Stimulated activated naive CD8-positive, alpha-beta T cell treated with anti-CD3 and anti-CD28 coated beads, Interleukin-15, Interleukin-2, amounts not matched to agents 100 ng/mL and 50 ng/mL, for 24 hours (primary cell): Measurements from ENCODE around the gene OSBPL2.

Experiments used
- H3K27ac Mint-ChIP-seq: one replicate; pipeline ENCODE4 v1.8.0; 2021; ENCODE audit warnings: mild to moderate bottlenecking, mixed read lengths
- H3K27me3 Mint-ChIP-seq: one replicate; pipeline ENCODE4 v1.8.0; 2021; ENCODE audit warnings: mixed read lengths
- H3K36me3 Mint-ChIP-seq: one replicate; pipeline ENCODE4 v1.8.0; 2021; ENCODE audit warnings: low read depth, mixed read lengths
- H3K4me1 Mint-ChIP-seq: one replicate; pipeline ENCODE4 v1.8.0; 2021; ENCODE audit warnings: low read depth, mixed read lengths
- H3K4me3 Mint-ChIP-seq: one replicate; pipeline ENCODE4 v1.8.0; 2021; ENCODE audit warnings: mild to moderate bottlenecking, mixed read lengths
- H3K9me3 Mint-ChIP-seq: one replicate; pipeline ENCODE4 v1.8.0; 2021; ENCODE audit warnings: mixed read lengths

Gene OSBPL2

DNA sequence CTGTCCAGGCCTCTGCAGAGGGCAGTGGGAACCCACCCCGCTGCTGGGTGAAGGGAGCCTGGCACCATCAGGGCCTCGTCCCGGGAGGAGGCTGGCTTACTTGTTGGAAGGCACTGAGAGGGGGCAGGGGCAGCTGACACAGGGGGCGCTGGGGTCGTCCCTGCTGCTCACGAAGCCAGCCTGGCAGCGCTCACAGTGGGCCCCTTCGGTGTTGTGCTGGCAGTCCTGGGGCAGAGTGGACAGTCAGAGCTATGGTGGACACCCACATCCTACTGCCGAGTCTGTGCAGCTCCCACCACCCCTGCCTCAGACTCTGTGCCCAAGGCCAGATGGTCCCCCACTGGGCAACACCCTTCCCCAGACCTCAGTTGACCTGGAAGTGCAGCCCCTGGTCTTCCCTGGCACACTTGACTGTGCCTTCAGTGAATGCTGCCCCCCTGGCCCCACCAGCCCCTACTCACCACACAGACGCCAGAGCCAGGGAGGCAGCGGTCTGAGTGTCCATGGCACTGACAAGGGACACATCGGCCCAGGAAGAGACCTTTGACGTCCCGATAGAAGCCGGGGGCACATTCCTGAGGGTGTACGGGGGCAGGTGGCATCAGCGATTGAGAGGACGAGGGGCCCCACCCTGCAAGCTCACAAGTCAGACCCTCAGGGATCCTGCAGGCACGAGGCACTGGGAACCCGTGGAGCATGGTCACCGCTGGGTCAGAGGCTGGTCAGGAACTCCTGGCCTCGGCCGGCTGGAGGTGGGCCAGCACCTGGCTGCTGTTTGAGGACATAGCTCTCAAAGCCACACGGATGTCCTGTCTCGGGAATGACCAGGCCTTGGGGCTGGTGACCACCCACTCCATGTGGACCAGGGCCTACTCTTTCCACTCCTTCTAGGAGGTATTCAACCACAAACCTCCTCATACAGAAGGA lies 85.9 kb downstream of the OSBPL2 start:
- Mint-ChIP-seq H3K4me1 (no peaks in the 10 kb centered on the region), H3K27ac (no peak overlapping the region), H3K36me3 (no peaks in the 10 kb centered on the region), H3K4me3 (no peak overlapping the region), H3K27me3 (no peaks in the 10 kb centered on the region), H3K9me3 (no peaks in the 10 kb centered on the region)

DNA sequence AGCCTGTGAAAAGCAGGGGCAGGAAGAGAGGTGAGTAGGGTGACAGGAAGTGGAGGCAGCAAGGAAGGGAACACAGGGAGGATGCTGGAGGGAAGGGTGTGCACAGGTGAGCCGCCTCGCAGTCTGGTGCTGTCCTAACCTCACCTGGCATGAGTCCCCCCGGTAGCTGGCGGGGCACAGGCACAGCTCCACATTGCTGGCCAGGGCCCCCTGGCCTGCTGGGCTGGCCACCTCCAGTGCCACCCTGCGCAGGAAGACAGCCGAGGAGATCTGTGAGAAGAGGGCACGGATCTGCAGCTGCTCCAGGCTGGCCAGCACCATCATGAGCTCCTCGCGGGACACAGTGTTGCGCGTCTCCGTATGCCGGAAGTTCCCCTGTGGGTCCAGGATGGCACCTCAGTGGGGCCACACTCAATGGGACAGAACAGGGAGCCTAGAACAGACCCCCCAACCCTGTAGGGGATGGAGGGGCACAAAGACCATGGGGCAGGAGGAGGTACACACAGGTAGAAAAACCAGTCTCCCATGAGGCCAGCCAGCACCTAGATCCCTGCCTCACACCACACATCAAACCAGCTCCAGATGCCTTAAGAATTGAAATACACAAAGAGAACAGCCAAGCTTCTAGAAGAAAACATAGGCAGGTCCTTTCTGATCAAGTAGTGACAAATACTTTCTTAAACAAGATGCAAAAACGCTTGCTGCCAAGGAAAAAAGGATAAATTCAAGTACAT lies 87.0 kb downstream of the OSBPL2 start:
- H3K27ac Mint-ChIP-seq, result no peak overlapping the region
- no peaks in the 10 kb centered on the region for H3K4me1 Mint-ChIP-seq
- no peaks in the 10 kb centered on the region for H3K36me3 Mint-ChIP-seq
- no peaks in the 10 kb centered on the region for H3K27me3 Mint-ChIP-seq
- no peak overlapping the region for H3K4me3 Mint-ChIP-seq
- H3K9me3 Mint-ChIP-seq, result no peaks in the 10 kb centered on the region

DNA sequence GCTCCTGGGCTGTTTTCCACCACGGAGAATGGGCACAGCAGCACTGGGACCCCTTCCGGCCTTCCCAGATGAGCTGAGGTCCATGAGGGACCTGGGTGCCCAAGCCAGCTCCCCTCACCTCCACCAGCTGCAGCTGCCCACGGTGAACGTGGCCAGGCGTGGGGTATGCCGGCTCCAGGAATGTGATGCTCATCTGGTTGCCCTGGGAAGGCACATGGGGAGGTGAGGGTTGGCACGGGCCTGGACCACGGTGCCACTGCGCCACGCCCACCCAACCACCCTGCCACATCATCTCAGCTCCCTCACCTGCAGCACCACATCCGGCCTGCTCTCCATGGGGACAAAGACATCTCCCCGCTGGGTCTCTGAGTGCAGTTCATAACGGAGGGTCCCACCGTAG lies 88.2 kb downstream of the OSBPL2 start:
- Mint-ChIP-seq H3K4me1 (no peaks in the 10 kb centered on the region), H3K36me3 (no peaks in the 10 kb centered on the region), H3K27ac (no peak overlapping the region), H3K27me3 (no peaks in the 10 kb centered on the region), H3K4me3 (no peak overlapping the region), H3K9me3 (no peaks in the 10 kb centered on the region)

DNA sequence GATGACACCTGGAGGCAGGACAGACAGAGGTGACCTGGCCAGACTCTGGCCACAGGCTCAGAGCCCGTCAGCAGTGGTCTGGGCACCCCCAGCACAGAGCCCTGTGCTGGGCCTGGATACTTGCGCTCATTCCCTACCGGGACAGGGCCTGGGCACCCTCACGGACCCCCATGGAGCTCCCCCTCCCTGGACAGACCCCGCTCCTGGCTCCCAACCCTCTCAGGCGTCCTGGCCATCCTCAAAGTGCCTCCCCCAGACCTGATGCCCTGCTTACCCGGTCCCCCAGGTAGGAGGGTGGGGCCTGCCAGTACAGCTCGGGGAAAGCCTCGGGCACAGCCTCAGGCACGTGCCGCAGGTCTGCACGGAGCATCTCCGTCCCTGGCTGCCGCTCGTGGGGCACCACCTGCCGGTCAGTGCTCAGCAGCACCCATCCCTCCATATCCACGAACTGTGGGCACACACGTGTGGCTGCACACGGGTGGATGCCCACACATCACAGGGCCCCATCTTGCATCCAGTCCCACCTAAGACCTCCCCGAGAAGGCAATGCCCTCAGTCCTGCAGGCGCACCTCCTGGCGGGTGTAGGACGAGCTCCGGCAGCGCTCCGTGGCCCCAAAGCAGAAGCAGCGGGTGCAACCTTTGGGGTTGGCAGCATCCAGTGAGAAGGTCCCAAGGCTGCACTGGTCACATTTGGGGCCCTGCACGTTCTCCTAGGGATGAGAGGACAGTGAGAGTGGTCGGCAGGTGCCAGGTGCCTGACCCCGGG lies 88.8 kb downstream of the OSBPL2 start:
- H3K36me3 Mint-ChIP-seq, result no peaks in the 10 kb centered on the region
- H3K9me3 Mint-ChIP-seq, result no peaks in the 10 kb centered on the region
- no peaks in the 10 kb centered on the region for H3K4me1 Mint-ChIP-seq
- H3K27ac Mint-ChIP-seq, result no peak overlapping the region
- H3K27me3 Mint-ChIP-seq, result no peaks in the 10 kb centered on the region
- H3K4me3 Mint-ChIP-seq, result no peak overlapping the region

DNA sequence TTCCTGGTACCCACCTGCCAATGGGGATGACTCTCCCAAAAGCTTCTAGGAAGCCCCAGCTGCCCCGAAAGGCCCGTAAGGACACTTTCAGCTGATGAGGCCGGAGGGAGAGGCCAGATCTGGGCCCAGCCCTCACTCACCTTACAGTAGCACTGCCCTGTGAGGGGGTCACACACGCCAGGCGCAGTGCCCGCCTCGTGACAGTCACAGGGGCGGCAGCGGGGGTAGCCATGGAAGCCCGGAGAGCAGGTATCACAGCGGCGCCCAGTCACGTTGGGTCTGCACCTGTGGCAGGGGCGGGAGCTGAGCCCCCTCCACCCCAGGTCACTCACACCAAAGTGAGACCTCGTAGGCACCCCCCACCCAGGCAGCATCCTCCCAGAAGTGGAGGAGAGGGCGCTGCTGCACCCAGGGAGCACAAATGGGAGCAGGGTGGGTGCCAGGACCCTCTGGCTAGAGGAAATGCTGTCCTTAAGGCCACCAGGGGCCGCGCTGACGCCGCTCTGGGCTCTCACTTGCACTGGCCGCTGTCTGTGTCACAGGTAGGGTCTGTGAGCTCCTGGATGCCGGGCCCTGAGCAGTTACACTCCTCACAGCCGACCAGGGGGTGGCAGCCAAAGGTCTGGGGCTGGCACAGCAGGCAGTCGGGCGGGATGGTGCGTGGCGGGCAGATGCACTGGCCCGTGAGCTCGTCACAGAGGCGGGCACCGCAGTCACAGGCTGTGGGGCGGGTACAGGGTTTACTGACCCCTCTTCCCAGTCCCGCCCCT lies 89.6 kb downstream of the OSBPL2 start:
- Mint-ChIP-seq H3K4me1 (no peaks in the 10 kb centered on the region), H3K27ac (no peak overlapping the region), H3K4me3 (no peak overlapping the region), H3K36me3 (no peaks in the 10 kb centered on the region), H3K9me3 (no peaks in the 10 kb centered on the region), H3K27me3 (no peaks in the 10 kb centered on the region)

DNA sequence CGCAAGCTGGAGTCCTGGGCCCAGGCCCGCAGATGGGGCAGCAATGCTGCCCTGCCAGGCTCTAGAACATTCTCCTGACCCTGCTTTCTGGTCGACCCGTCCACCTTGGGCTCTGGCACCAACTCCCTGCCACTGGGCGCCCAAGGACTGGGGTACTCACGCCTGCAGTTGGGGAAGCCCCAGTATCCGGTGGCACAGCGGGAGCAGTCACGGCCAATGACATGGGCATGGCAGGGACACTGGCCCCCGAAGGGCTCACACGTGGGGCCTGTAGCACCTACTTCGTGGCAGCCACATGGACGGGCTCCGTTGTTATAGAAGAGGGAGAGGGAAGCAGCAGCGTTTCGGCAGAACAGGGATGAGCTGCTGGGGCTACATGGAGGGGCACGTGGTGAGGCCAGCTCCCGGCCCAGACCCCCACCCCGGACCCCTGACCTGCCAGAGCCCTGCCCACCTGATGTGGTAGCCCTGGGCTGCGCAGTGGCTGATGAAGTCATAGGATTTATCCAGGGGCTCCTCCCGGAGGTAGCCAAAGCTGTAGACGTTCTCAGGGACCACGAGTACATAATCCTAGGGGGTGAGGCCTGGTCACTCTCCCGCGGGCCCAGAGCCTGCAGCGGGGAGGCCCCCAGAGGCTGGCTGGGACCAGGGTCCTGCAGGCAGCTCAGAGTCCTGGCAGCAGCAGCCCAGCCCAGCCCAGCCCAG lies 90.5 kb downstream of the OSBPL2 start:
- Mint-ChIP-seq H3K27ac (no peak overlapping the region), H3K27me3 (no peaks in the 10 kb centered on the region), H3K36me3 (no peaks in the 10 kb centered on the region), H3K4me1 (no peaks in the 10 kb centered on the region), H3K9me3 (no peaks in the 10 kb centered on the region), H3K4me3 (no peak overlapping the region)

DNA sequence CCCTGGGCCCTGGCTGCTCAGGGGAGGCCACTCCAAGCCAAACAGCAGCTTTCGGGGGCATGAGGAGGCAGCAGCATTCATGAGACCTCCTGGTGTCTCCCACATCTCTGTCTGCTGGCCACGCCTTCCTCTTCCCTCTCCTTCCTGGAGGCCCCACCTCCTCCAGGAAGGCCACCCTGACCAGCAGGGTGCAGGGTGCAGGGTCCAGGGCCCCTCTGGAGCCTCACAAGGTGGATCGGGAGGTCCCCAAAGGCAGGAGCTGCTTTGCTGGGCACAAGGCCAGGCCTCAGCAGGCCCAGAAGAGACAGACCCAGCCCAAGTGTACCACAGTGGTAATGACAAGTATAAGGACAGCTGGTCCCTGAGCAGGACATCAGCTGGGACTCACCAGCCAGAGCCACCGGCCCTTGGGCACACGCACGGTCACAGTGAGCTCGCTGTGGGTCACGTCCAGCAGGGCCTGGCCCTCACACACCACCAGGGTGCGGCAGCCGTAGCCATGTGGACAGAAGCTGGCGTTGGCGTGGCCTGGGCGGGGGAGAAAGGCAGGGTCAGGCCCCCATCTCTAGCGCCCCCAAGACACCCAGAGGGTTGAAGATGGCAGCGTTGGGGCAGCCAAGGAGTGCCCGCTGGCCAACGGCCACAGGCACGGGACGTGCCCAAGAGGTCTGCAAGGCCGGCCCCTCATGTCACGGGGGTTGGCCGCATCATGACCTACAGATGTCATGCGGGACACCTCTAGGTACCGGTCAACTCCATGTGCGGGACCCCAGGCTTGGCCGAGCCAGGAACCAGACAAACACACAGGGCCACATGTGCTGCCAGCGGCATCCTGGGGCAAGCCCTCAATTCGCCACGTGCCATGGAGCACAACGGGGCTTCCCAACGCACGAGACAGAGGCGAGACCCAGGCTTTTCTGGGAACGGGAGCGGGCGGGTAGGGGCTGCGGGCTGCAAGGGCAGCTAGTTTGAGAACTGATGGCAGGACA lies 91.4 kb downstream of the OSBPL2 start:
- no peaks in the 10 kb centered on the region for H3K27me3 Mint-ChIP-seq
- no peaks in the 10 kb centered on the region for H3K4me1 Mint-ChIP-seq
- H3K36me3 Mint-ChIP-seq, result no peaks in the 10 kb centered on the region
- H3K9me3 Mint-ChIP-seq, result no peaks in the 10 kb centered on the region
- H3K4me3 Mint-ChIP-seq, result no peak overlapping the region
- H3K27ac Mint-ChIP-seq, result no peak overlapping the region

DNA sequence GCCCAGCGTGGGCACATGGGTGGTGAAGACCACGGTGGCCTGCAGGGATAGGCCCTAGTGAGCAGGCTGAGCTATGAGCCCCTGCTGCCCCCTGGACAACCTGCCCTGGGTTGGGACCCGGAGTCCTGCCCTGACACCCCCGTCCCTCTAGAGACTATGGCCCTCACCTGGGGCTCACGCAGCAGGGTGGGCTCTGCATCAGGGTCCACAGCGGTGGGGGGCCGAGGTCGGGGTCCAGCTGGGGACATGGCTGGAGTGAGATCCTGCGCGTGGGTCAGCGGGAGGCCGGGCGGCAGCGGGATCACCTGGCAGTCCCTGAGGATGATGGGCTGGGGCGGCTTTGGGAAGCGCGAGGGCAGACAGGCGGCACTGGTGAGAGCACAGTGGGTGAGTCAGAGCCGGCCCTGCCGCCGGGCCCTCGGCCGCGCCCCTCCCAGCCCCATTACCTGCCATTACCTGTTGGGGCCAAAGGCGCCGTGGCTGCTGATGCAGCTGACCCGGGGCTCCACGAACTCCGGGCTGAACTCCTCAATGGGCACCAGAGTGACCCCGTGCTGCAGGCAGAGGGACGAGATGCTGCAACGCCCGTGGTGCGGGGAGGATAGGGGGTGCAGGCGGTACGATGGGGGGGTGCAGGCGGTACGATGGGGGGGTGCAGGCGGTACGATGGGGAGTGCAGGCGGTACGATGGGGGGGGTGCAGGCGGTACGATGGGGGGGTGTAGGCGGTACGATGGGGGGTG lies 92.4 kb downstream of the OSBPL2 start:
- Mint-ChIP-seq H3K4me3 (no peak overlapping the region), H3K36me3 (no peaks in the 10 kb centered on the region), H3K9me3 (no peaks in the 10 kb centered on the region), H3K27ac (no peak overlapping the region), H3K27me3 (no peaks in the 10 kb centered on the region), H3K4me1 (no peaks in the 10 kb centered on the region)

DNA sequence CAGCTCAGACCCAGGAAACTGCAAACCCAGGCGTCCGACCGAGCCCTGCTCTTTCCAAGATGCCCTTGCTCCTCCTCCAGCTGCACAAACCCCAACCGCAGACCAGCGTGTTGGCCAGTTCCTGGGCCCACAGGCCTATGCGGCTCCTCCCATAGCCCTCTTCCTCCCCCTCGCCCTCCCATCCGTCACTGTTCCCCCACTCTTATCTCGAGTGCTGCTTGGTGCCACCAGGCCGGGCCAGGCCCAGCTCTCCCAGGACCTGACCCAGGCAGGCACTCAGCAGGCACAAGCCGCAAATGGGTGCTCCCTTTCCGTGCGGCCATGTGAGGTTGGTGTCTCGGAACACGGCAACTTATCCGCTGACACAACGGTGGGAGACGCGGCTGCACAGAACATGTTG lies 93.0 kb downstream of the OSBPL2 start:
- no peak overlapping the region for H3K4me3 Mint-ChIP-seq
- H3K27me3 Mint-ChIP-seq, result no peaks in the 10 kb centered on the region
- H3K36me3 Mint-ChIP-seq, result no peaks in the 10 kb centered on the region
- H3K27ac Mint-ChIP-seq, result no peak overlapping the region
- H3K9me3 Mint-ChIP-seq, result no peaks in the 10 kb centered on the region
- H3K4me1 Mint-ChIP-seq, result no peaks in the 10 kb centered on the region

DNA sequence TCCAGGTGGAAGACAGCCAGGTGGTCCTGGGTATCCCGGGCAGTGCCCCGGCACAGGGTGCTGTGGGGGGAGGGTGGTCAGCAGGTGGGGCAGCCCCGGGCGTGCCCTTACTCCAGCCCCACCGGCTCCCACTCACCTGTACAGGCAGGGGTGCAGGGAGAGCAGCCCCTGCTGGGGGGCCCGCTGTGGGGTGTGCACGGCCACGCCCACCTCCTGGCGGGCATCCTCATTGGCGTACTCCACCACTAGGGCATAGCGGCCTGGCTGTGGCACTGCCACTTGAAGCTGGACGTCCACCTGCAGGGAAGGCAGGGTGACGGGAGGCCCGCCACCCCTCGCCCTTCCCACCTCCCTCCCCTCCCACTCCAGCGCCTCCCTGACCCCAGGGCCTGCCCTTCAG lies 94.1 kb downstream of the OSBPL2 start:
- Mint-ChIP-seq H3K27me3 (no peaks in the 10 kb centered on the region), H3K27ac (no peak overlapping the region)

DNA sequence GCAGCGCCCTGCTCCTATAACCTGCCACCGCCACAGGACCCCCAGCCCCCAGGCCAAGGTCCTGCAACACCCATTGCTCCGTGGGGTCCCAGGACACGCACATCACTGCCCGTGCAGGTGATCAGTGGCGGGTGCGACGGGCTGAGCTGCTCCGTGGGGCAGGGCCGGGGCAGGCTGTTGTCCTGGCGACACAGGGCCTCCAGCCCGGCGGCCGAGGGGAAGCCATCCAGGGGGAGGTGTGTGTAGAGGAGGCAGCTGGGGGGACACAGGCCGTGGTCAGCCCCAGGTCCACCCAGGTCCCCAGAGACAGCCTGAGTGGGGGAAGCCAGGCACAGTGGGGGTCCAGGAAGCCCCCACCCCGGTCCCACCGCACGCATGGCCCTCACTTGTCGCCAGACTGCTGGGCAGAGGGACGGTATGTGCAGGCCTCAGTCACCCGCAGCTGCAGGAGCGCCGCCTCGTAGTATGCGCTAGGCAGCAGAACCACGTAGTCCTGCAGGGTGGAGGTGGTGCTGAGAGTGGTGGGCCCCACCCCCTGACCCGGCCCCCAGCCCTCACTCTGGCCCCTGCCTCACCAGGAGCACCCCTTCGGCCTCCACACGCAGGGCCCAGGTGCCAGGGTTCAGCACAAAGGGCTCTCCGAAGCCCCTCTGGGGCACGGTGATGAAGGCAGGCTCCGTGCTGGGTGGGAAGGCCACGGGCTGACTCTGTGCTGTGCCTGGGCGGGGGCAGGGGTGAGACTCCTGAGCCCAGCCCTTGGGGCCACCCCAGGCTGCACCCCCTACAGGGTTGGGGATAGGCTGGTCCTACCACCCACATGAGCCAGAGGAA lies 94.9 kb downstream of the OSBPL2 start:
- H3K27me3 Mint-ChIP-seq, result no peaks in the 10 kb centered on the region
- no peaks in the 10 kb centered on the region for H3K36me3 Mint-ChIP-seq
- peaks cover 4% of the 10 kb centered on the region for H3K4me1 Mint-ChIP-seq
- no peak overlapping the region for H3K27ac Mint-ChIP-seq
- H3K9me3 Mint-ChIP-seq, result no peaks in the 10 kb centered on the region
- no peak overlapping the region for H3K4me3 Mint-ChIP-seq

More for the DNA sequence above, 94.1 kb downstream of the OSBPL2 start:
- H3K4me3 Mint-ChIP-seq, result no peak overlapping the region
- no peaks in the 10 kb centered on the region for H3K9me3 Mint-ChIP-seq
- no peaks in the 10 kb centered on the region for H3K36me3 Mint-ChIP-seq
- no peaks in the 10 kb centered on the region for H3K4me1 Mint-ChIP-seq
